Measurements from ENCODE around the gene STEAP1.
A peak's percentile ranks its signal among the peaks of the same experiment; 100 is the strongest.

STEAP1 gene

DNA sequence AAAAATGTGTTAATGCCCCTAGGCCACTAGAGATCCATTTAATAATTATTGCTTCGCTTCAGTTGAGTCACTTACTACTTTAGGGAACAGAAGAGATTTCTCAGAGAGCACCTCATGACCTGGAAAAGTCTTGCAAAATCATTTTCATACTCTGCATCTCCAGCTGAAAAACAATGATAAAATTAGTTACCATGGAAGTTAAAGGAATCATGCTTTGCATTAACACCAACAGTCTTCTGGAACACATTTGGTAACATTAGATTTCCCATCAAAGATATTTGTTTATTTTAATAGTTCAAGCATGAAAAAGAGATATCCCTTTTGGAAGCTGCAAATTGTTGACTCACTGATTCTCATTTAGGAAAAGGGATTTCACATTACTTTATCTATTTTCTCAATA lies 55.5 kb downstream of the STEAP1 start:
- H3K4me3 ChIP-seq (ENCODE audit: low read length), result no peak overlapping the region
- DNase-seq (ENCODE audit: low read depth), result peak; percentile 50
- TF ChIP-seq, protein P1, sequence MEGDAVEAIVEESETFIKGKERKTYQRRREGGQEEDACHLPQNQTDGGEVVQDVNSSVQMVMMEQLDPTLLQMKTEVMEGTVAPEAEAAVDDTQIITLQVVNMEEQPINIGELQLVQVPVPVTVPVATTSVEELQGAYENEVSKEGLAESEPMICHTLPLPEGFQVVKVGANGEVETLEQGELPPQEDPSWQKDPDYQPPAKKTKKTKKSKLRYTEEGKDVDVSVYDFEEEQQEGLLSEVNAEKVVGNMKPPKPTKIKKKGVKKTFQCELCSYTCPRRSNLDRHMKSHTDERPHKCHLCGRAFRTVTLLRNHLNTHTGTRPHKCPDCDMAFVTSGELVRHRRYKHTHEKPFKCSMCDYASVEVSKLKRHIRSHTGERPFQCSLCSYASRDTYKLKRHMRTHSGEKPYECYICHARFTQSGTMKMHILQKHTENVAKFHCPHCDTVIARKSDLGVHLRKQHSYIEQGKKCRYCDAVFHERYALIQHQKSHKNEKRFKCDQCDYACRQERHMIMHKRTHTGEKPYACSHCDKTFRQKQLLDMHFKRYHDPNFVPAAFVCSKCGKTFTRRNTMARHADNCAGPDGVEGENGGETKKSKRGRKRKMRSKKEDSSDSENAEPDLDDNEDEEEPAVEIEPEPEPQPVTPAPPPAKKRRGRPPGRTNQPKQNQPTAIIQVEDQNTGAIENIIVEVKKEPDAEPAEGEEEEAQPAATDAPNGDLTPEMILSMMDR (IDR thresholded peaks at IDR 0.05; ENCODE audit: insufficient read depth, low read depth, low read length, missing control alignments), result no peak

DNA sequence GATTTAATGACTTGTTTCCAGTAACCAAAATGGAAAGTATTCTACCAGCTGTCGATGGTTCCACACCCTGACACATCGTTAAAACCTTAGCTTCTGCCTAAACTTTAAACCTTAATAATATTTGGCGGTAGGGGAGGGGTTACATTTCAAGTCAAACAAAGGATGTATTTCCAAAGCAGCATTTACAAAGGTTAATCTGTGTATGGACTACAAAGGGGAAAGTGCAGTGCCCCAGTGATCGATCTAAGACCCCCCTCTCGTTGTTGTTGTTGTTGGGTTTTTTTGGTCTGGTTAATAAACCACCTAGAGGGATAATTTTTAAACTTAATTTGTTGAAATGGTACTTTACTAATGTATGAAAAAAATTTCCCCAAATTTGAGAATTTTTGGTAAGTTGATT lies 56.2 kb downstream of the STEAP1 start:
- DNase-seq (ENCODE audit: low read depth), result no peak
- no peak overlapping the region for H3K4me3 ChIP-seq (ENCODE audit: low read length)
- TF ChIP-seq, protein P1 (IDR thresholded peaks at IDR 0.05; ENCODE audit: insufficient read depth, low read depth, low read length, missing control alignments), result no peak

DNA sequence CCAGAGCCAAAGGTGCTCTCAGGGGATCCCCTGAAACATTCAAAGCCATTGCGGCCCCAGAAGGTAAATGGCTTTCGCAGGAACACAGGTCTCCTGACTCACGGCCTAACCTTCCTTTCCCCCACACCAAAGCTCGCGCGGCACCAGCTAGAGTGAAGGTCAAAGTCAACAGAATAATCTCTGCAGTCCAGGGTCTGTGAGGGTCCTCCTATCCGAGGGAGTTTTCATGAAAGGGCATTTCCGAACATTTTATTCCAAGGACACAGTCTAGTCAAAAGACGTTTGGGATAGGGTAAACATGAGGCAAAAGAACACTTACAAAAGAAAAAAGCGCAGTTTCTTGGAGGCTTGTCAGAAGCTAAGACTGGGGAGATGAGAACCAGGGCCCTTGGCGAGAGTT lies 56.7 kb downstream of the STEAP1 start:
- DNase-seq (ENCODE audit: low read depth), result no peak
- TF ChIP-seq, protein P1 (IDR thresholded peaks at IDR 0.05; ENCODE audit: insufficient read depth, low read depth, low read length, missing control alignments), result no peak
- H3K4me3 ChIP-seq (ENCODE audit: low read length), result peak overlapping the region; percentile 56

DNA sequence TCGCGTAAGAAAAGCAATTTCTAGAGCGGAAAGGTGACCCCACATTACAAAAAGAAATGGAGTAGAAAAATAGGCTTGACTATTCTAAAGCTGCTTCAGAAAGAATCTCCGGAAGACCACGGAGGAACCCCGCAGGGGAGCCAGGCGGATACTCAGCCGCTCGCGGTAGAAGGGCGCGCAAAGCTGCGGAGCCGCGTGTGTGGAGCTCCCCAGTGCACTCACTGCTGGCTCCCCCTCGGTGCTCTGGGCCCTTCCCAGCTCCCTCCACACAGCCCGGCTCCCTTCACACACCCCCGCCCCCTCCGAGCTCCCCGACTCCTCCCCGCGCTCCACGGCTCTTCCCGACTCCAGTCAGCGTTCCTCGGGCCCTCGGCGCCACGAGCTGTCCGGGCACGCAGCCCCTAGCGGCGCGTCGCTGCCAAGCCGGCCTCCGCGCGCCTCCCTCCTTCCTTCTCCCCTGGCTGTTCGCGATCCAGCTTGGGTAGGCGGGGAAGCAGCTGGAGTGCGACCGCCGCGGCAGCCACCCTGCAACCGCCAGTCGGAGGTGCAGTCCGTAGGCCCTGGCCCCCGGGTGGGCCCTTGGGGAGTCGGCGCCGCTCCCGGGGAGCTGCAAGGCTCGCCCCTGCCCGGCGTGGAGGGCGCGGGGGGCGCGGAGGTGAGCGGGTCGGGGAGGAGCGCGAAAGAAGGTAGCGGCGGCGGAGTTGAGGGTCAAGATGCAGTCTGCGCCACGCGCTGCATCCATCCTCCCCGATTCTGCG lies 57.3 kb downstream of the STEAP1 start, which contains the start of gene STEAP2:
STEAP2 (plus strand) TSS at position 350 of the 758 bp plus-strand sequence. CDS start 13,343 bp downstream, outside the sequence.
- peak within 1 kb of the TSS; percentile 56 for H3K4me3 ChIP-seq (ENCODE audit: low read length)
- DNase-seq (ENCODE audit: low read depth), result peak; percentile 87
- TF ChIP-seq, protein P1 (IDR thresholded peaks at IDR 0.05; ENCODE audit: insufficient read depth, low read depth, low read length, missing control alignments), result peak; percentile 36

DNA sequence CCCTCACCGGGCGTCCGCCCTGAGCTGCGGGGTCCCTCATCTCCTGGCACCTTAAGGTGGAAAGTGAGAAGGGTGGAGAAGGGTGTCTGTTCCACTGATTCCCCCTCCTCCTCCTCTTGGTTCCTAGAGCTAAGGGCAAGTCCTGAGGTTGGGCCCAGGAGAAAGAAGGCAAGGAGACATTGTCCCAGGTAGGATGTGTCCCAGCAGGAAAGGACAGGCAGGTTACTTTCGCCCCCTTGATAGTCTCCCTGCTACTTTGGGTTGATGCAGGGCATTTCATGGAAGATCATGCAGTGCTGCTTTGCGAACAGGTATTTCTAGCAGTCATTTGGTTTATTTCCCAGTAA lies 57.9 kb downstream of the STEAP1 start:
- TF ChIP-seq, protein P1 (IDR thresholded peaks at IDR 0.05; ENCODE audit: insufficient read depth, low read depth, low read length, missing control alignments), result no peak
- no peak for DNase-seq (ENCODE audit: low read depth)
- H3K4me3 ChIP-seq (ENCODE audit: low read length), result peak overlapping the region; percentile 56

DNA sequence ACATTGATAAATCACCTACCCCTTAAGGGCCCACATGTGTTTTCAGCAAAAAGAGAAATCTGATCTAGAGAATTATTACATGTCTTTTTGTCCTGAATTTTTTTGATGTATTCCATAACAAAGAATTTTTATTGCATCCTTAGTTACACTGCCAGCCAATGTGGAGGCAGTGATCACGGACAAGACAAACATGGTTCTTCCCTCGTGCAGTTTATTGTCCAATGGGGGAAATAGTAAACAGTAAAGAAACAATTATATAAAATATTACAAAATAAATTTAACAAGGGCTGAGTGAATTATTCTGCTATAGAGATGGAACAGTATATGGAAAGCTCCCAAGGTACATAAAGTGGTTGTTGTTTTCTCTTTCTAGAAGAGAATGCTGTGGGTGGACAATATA lies 59.3 kb downstream of the STEAP1 start:
- no peak for DNase-seq (ENCODE audit: low read depth)
- TF ChIP-seq, protein P1 (IDR thresholded peaks at IDR 0.05; ENCODE audit: insufficient read depth, low read depth, low read length, missing control alignments), result no peak
- no peak overlapping the region for H3K4me3 ChIP-seq (ENCODE audit: low read length)

Data from epithelial cell of esophagus (primary cell).